Transverse colon (tissue), 4 donors: ENCODE results near the gene MID2.

ENCODE experiments used
- POLR2A ChIP-seq: fragments of 450-650 bp; IDR thresholded peaks from one replicate; pipeline ENCODE4 v1.6.1; 2016; ENCODE audit warnings: antibody characterized with exemption, mild to moderate bottlenecking, moderate library complexity
- POLR2AphosphoS5 ChIP-seq, 3 donors: sonication (generic); formaldehyde crosslinking; IDR thresholded peaks; one replicate each; pipeline ENCODE4 v1.6.1; 2016; ENCODE audit warnings: antibody characterized with exemption in 3 of 3
- TF ChIP-seq, protein P1 (sequence below), 5 experiments: fragments of 200-600 bp in 3 of 5; fragments of 450-650 bp in 2 of 5; sonication (generic) in 3 of 5; IDR thresholded peaks; 1 replicate in 2 of 5; 2 replicates in 3 of 5; pipeline ENCODE4 v1.5.1; 2016 to 2017; ENCODE audit warnings: antibody characterized with exemption in 5 of 5, inconsistent platforms in 3 of 5, mild to moderate bottlenecking in 2 of 5, moderate library complexity in 1 of 5

DNA sequence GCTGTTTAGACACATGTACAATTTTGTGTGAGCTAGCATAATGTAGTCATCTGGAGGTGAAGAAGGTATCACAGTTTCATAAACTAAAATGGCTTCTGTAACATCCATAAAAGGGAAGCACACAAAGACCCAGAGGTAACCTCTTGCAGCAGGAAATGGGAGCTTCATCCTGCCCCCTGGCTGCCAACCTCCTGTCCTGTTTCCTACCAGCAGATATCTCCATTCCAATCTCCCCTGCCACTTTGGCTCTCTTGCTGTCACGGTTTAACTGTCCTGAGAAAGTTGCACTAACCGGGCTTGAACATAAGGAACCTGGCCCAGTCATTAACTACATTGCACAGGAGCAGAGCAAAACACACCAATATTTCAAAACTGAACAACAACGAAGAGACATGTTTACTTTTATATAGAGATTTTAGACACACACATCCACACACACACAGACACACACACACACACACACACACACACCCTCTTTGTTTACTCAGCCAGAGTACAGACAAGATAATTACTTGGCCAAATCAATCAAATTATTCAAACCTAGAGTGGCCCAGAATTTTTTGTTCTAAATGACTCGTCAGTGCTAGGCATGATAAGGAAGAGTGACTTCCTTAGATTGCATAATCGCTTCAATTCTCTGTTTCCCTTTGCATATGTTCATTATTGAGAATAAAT is 24.2 kb downstream of the MID2 start:
- TF ChIP-seq, protein P1, sequence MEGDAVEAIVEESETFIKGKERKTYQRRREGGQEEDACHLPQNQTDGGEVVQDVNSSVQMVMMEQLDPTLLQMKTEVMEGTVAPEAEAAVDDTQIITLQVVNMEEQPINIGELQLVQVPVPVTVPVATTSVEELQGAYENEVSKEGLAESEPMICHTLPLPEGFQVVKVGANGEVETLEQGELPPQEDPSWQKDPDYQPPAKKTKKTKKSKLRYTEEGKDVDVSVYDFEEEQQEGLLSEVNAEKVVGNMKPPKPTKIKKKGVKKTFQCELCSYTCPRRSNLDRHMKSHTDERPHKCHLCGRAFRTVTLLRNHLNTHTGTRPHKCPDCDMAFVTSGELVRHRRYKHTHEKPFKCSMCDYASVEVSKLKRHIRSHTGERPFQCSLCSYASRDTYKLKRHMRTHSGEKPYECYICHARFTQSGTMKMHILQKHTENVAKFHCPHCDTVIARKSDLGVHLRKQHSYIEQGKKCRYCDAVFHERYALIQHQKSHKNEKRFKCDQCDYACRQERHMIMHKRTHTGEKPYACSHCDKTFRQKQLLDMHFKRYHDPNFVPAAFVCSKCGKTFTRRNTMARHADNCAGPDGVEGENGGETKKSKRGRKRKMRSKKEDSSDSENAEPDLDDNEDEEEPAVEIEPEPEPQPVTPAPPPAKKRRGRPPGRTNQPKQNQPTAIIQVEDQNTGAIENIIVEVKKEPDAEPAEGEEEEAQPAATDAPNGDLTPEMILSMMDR (IDR thresholded peaks at IDR 0.05), result no peak
- TF ChIP-seq POLR2AphosphoS5 (IDR thresholded peaks at IDR 0.05) (no peak), POLR2A (no peak)
